ENCODE data around the gene CENPT. TPM values are rescaled to one million over a fixed set of nuclear protein-coding genes. Genes with fewer than 3 reads are reported as not detected.
A peak's percentile ranks its signal among the peaks of the same experiment; 100 is the strongest.

CENPT gene
- total and polyA plus RNA-seq, 10 of the 15 experiments (the other 5 are each of a cell fraction or from before 2014, with no cell fraction given) = 1.1 to 45.7 (median 24.5) TPM

DNA sequence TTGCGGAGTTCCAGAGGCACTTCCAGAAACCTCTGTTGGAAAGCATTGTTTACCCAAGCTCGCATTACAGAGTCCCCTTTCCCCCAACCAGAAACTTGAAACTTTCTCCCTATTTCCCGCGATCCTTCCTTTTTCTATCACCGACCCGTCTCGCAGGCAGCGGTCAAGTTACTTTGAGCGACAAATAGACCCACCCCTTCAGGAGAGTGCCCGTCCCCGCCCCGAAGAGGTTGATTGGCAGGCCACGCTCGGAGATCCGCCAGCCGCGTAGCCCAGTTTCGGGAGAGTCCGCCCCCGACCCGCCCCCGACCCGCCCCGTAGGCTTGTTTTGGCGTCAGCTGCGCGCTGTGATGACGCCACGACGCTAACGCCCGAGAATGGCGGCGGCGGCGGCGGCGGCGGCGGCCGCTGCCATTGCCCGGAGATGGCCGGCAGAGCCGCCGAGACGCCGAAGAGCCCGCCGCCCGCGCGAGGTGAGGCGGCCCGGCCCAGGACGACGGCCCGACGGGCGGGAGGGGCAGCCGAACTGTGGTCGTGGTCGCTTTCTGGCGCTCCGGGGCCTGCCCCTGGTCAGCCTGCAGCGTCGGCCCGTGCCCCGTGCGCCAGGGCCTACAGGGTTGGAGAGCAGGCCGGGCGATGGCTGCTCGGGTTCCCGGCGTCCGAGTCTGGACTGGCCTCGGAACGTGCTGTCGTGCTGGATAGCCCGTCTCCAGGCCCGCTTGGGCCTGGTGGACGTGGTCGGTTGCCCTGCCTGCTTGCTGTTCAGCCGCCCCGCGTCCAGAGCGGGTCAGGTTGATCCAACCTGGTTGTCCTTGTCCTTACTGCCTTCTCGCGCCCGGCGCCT, 45.6 kb upstream of the CENPT start, which contains the start of gene PSKH1 (continued):
- TF ChIP-seq ZNF207 (IDR thresholded peaks at IDR 0.05; ENCODE audit: borderline replicate concordance) (no peak; the same call in none of the 2 replicates), SRF (IDR thresholded peaks at IDR 0.05; ENCODE audit: low read depth in 2 of 2, low read length in 2 of 2) (peak in 1 of 2 experiments; percentile 82; a peak in 2 of 4 replicates), NR2F1 (conservative IDR thresholded peaks at IDR 0.05) (peak; percentile 46; the same call in 1 of the 2 replicates), TCF7 (IDR thresholded peaks at IDR 0.05; ENCODE audit: borderline replicate concordance) (no peak), SPI1 (IDR thresholded peaks at IDR 0.05; ENCODE audit: borderline replicate concordance, insufficient read depth, low read depth, low read length) (no peak), HCFC1 (IDR thresholded peaks at IDR 0.05; ENCODE audit: low read length) (peak; percentile 49; the same call in 1 of the 2 replicates), PAX5 (IDR thresholded peaks at IDR 0.05; ENCODE audit: borderline replicate concordance, low read depth, low read length) (no peak), MYB (IDR thresholded peaks at IDR 0.05; ENCODE audit: borderline replicate concordance, low read depth, low read length) (no peak)
- TF ChIP-seq, protein P1, sequence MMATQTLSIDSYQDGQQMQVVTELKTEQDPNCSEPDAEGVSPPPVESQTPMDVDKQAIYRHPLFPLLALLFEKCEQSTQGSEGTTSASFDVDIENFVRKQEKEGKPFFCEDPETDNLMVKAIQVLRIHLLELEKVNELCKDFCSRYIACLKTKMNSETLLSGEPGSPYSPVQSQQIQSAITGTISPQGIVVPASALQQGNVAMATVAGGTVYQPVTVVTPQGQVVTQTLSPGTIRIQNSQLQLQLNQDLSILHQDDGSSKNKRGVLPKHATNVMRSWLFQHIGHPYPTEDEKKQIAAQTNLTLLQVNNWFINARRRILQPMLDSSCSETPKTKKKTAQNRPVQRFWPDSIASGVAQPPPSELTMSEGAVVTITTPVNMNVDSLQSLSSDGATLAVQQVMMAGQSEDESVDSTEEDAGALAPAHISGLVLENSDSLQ (IDR thresholded peaks at IDR 0.05) = peak; percentile 98
- TF ChIP-seq, protein P2, sequence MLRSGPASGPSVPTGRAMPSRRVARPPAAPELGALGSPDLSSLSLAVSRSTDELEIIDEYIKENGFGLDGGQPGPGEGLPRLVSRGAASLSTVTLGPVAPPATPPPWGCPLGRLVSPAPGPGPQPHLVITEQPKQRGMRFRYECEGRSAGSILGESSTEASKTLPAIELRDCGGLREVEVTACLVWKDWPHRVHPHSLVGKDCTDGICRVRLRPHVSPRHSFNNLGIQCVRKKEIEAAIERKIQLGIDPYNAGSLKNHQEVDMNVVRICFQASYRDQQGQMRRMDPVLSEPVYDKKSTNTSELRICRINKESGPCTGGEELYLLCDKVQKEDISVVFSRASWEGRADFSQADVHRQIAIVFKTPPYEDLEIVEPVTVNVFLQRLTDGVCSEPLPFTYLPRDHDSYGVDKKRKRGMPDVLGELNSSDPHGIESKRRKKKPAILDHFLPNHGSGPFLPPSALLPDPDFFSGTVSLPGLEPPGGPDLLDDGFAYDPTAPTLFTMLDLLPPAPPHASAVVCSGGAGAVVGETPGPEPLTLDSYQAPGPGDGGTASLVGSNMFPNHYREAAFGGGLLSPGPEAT (IDR thresholded peaks at IDR 0.05; ENCODE audit: low read depth) = 0 out of 2 replicates have a peak, but pooled peaks have one; percentile 38
- TF ChIP-seq, protein P3, sequence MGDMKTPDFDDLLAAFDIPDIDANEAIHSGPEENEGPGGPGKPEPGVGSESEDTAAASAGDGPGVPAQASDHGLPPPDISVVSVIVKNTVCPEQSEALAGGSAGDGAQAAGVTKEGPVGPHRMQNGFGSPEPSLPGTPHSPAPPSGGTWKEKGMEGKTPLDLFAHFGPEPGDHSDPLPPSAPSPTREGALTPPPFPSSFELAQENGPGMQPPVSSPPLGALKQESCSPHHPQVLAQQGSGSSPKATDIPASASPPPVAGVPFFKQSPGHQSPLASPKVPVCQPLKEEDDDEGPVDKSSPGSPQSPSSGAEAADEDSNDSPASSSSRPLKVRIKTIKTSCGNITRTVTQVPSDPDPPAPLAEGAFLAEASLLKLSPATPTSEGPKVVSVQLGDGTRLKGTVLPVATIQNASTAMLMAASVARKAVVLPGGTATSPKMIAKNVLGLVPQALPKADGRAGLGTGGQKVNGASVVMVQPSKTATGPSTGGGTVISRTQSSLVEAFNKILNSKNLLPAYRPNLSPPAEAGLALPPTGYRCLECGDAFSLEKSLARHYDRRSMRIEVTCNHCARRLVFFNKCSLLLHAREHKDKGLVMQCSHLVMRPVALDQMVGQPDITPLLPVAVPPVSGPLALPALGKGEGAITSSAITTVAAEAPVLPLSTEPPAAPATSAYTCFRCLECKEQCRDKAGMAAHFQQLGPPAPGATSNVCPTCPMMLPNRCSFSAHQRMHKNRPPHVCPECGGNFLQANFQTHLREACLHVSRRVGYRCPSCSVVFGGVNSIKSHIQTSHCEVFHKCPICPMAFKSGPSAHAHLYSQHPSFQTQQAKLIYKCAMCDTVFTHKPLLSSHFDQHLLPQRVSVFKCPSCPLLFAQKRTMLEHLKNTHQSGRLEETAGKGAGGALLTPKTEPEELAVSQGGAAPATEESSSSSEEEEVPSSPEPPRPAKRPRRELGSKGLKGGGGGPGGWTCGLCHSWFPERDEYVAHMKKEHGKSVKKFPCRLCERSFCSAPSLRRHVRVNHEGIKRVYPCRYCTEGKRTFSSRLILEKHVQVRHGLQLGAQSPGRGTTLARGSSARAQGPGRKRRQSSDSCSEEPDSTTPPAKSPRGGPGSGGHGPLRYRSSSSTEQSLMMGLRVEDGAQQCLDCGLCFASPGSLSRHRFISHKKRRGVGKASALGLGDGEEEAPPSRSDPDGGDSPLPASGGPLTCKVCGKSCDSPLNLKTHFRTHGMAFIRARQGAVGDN (IDR thresholded peaks at IDR 0.05) = peak; percentile 56

Measured in GM12878 (cell line).